IMR-90 (cell line): ENCODE measurements around the gene KAT2B. TPM values are rescaled to one million over a fixed set of nuclear protein-coding genes. Genes with fewer than 3 reads are reported as not detected.

Experiments
- ATAC-seq: fragments of 200-7000 bp; cut with Tn5 transposase; 2 replicates; pipeline ENCODE4 v1.9.1; 2020; ENCODE audit warnings: low read depth, mild to moderate bottlenecking, moderate library complexity
- BruUV-seq: library from RNA; stranded (reverse); fragments of 400-500 nt; replicated peaks from 2 replicates; lab custom pipeline; 2021; lab: Mats Ljungman, UMichigan
- CTCF ChIA-PET: fragments of 300-600 bp; formaldehyde crosslinking; extraction: SDS; loops from one replicate; lab custom pipeline; 2021; ENCODE audit warnings: antibody characterized with exemption; lab: Yijun Ruan, JAX
- POLR2A ChIA-PET: fragments of 300-600 bp; sonication (Branson Sonifier 250); formaldehyde crosslinking; loops from one replicate; lab custom pipeline; 2022; ENCODE audit warnings: antibody characterized with exemption; ENCODE audit not compliant: unreplicated experiment; lab: Charles Lee
- DNase-seq: peaks from one replicate; pipeline ENCODE4 v3.0.0; 2013
- H2AFZ ChIP-seq: replicated peaks from 2 replicates; pipeline ENCODE3; 2013; ENCODE audit warnings: low read length, mild to moderate bottlenecking; ENCODE audit not compliant: poor library complexity
- H2AK5ac ChIP-seq: 2 replicates; pipeline ENCODE4 v1.6.1; 2013; ENCODE audit warnings: low read depth, low read length, inconsistent platforms
- H2AK9ac ChIP-seq: replicated peaks from 2 replicates; pipeline ENCODE3; 2013; ENCODE audit warnings: mild to moderate bottlenecking, low read depth, low read length, moderate library complexity; ENCODE audit not compliant: poor library complexity
- H2BK120ac ChIP-seq: 2 replicates; pipeline ENCODE4 v1.6.1; 2013; ENCODE audit warnings: low read depth, low read length, inconsistent platforms
- H2BK15ac ChIP-seq: 3 replicates; pipeline ENCODE4 v1.6.1; 2013; ENCODE audit warnings: low read depth, low read length, inconsistent platforms
- H2BK20ac ChIP-seq: 2 replicates; pipeline ENCODE4 v1.6.1; 2013; ENCODE audit warnings: low read depth, mild to moderate bottlenecking, inconsistent platforms, low read length, moderate library complexity
- H2BK5ac ChIP-seq: 2 replicates; pipeline ENCODE4 v1.6.1; 2013; ENCODE audit warnings: mild to moderate bottlenecking, low read depth, low read length, inconsistent platforms; ENCODE audit not compliant: poor library complexity, severe bottlenecking
- H3K14ac ChIP-seq: replicated peaks from 2 replicates; pipeline ENCODE4 v1.6.1; 2013; ENCODE audit warnings: low read depth, low read length, inconsistent platforms
- H3K18ac ChIP-seq: 2 replicates; pipeline ENCODE4 v1.6.1; 2013; ENCODE audit warnings: low read depth, low read length, control low read depth
- H3K23ac ChIP-seq: 2 replicates; pipeline ENCODE4 v1.6.1; 2013; ENCODE audit warnings: low read depth, low read length, inconsistent platforms
- H3K27ac ChIP-seq: 2 replicates; pipeline ENCODE4 v1.5.1; 2013; ENCODE audit warnings: mild to moderate bottlenecking, control low read depth, low read length; ENCODE audit not compliant: insufficient read depth
- H3K27me3 ChIP-seq: 2 replicates; pipeline ENCODE4 v1.6.1; 2013; ENCODE audit warnings: low read length; ENCODE audit not compliant: control insufficient read depth, insufficient read depth
- H3K36me3 ChIP-seq: 2 replicates; pipeline ENCODE4 v1.6.1; 2013; ENCODE audit warnings: low read length, mixed read lengths; ENCODE audit not compliant: control insufficient read depth, insufficient read depth
- H3K4ac ChIP-seq: 2 replicates; pipeline ENCODE4 v1.6.1; 2013; ENCODE audit warnings: low read depth, low read length, inconsistent platforms
- H3K4me1 ChIP-seq: 2 replicates; pipeline ENCODE4 v1.6.1; 2013; ENCODE audit warnings: low read length, mixed read lengths; ENCODE audit not compliant: control insufficient read depth, insufficient read depth
- H3K4me2 ChIP-seq: 2 replicates; pipeline ENCODE4 v1.6.1; 2013; ENCODE audit warnings: low read depth, mild to moderate bottlenecking, control low read depth, low read length, moderate library complexity
- H3K4me3 ChIP-seq: 2 replicates; pipeline ENCODE4 v1.5.1; 2013; ENCODE audit warnings: low read depth, mild to moderate bottlenecking, control low read depth, low read length, moderate library complexity; ENCODE audit not compliant: insufficient read depth
- H3K56ac ChIP-seq: 2 replicates; pipeline ENCODE4 v1.6.1; 2013; ENCODE audit warnings: low read length, inconsistent platforms; ENCODE audit not compliant: insufficient read depth; ENCODE audit errors: extremely low read depth
- H3K79me1 ChIP-seq, 2 experiments: 2 replicates each; pipeline ENCODE4 v1.6.1; 2013; ENCODE audit warnings: low read length in 2 of 2, inconsistent platforms in 1 of 2, low read depth in 1 of 2
- H3K9ac ChIP-seq: 2 replicates; pipeline ENCODE4 v1.6.1; 2013; ENCODE audit warnings: low read depth, low read length, control low read depth
- H3K9me1 ChIP-seq: 2 replicates; pipeline ENCODE4 v1.6.1; 2013; ENCODE audit warnings: low read length, inconsistent platforms; ENCODE audit not compliant: insufficient read depth
- H3K9me3 ChIP-seq: 2 replicates; pipeline ENCODE4 v1.6.1; 2013; ENCODE audit warnings: low read length; ENCODE audit not compliant: control insufficient read depth, insufficient read depth
- H4K20me1 ChIP-seq: 2 replicates; pipeline ENCODE4 v1.6.1; 2013; ENCODE audit warnings: low read length, inconsistent platforms; ENCODE audit not compliant: insufficient read depth
- H4K5ac ChIP-seq: 2 replicates; pipeline ENCODE4 v1.6.1; 2013; ENCODE audit warnings: mild to moderate bottlenecking, low read depth, low read length, control low read depth
- H4K8ac ChIP-seq, 2 experiments: 2 replicates each; pipeline ENCODE4 v1.6.1; 2013; ENCODE audit warnings: low read depth in 2 of 2, low read length in 2 of 2, control low read depth in 1 of 2, inconsistent platforms in 1 of 2
- H4K91ac ChIP-seq: 2 replicates; pipeline ENCODE4 v1.6.1; 2013; ENCODE audit warnings: low read depth, low read length, inconsistent platforms; ENCODE audit not compliant: insufficient read depth
- BHLHE40 ChIP-seq: fragments of 150-350 bp; IDR thresholded peaks from 2 replicates; pipeline ENCODE4 v1.6.1; 2016; ENCODE audit warnings: mild to moderate bottlenecking, low read depth, low read length
- CEBPB ChIP-seq: IDR thresholded peaks from 2 replicates; pipeline ENCODE4 v1.6.1; 2012; ENCODE audit warnings: low read depth, low read length, improper control_type of control experiment
- CHD1 ChIP-seq: IDR thresholded peaks from 2 replicates; pipeline ENCODE4 v1.6.1; 2012; ENCODE audit warnings: low read depth, low read length, improper control_type of control experiment
- ELK1 ChIP-seq: fragments of 150-350 bp; IDR thresholded peaks from 2 replicates; pipeline ENCODE4 v1.6.1; 2016; ENCODE audit warnings: low read depth, mild to moderate bottlenecking, low read length, moderate library complexity, borderline replicate concordance
- FOS ChIP-seq: fragments of 150-350 bp; IDR thresholded peaks from 2 replicates; pipeline ENCODE4 v1.6.1; 2016; ENCODE audit warnings: low read depth, low read length
- MAFK ChIP-seq: IDR thresholded peaks from 2 replicates; pipeline ENCODE4 v1.6.1; 2012; ENCODE audit warnings: low read depth, low read length, improper control_type of control experiment
- MAZ ChIP-seq: IDR thresholded peaks from 2 replicates; pipeline ENCODE4 v1.6.1; 2012; ENCODE audit warnings: low read depth, mild to moderate bottlenecking, low read length, improper control_type of control experiment, moderate library complexity, borderline replicate concordance
- MXI1 ChIP-seq: IDR thresholded peaks from 2 replicates; pipeline ENCODE4 v1.6.1; 2012; ENCODE audit warnings: low read depth, mild to moderate bottlenecking, low read length, moderate library complexity, borderline replicate concordance
- NFE2L2 ChIP-seq: fragments of 150-350 bp; IDR thresholded peaks from 2 replicates; pipeline ENCODE4 v1.6.1; 2016; ENCODE audit warnings: low read depth, mild to moderate bottlenecking, low read length
- POLR2A ChIP-seq: IDR thresholded peaks from 2 replicates; pipeline ENCODE4 v1.6.1; 2012; ENCODE audit warnings: mild to moderate bottlenecking, low read depth, low read length
- RAD21 ChIP-seq: IDR thresholded peaks from 2 replicates; pipeline ENCODE4 v1.6.1; 2012; ENCODE audit warnings: low read length, improper control_type of control experiment
- RCOR1 ChIP-seq: IDR thresholded peaks from 2 replicates; pipeline ENCODE4 v1.6.1; 2012; ENCODE audit warnings: mild to moderate bottlenecking, low read length, improper control_type of control experiment; ENCODE audit not compliant: insufficient replicate concordance
- RFX5 ChIP-seq: IDR thresholded peaks from 2 replicates; pipeline ENCODE4 v1.8.0; 2012; ENCODE audit warnings: low read depth, mild to moderate bottlenecking, low read length, moderate library complexity
- SMC3 ChIP-seq: fragments of 150-350 bp; IDR thresholded peaks from 2 replicates; pipeline ENCODE4 v1.6.1; 2016; ENCODE audit warnings: low read depth, mild to moderate bottlenecking, antibody characterized with exemption, low read length, moderate library complexity
- WGBS, 2 experiments: methylation state at CpG; one replicate each; pipeline versions ENCODE4 v1.1.5 to v1.1.7; 2013; ENCODE audit warnings: missing lambda C conversion rate in 2 of 2; ENCODE audit not compliant: insufficient read length in 1 of 2; ENCODE audit errors: extremely low coverage in 2 of 2; 5-methylcytosine and 5-hydroxymethylcytosine counted together
- dilution Hi-C: fragments of 300-500 bp; cut with HindIII; formaldehyde crosslinking; loops from one replicate; pipeline ENCODE4 v1.14.3; 2018; ENCODE audit warnings: low sequenced_read_pairs; ENCODE audit not compliant: unreplicated experiment
- in situ Hi-C: fragments of 300-500 bp; cut with MboI; formaldehyde crosslinking; loops from 3 replicates; pipeline ENCODE4 v1.14.3; 2019; ENCODE audit warnings: low sequenced_read_pairs, inconsistent platforms, mixed read lengths
- intact Hi-C: fragments of 100-400 bp; cut with micrococcal nuclease; formaldehyde crosslinking; loops from 2 replicates; pipeline ENCODE4 v1.10.0; 2022
- polyA plus RNA-seq, 3 experiments: library from polyadenylated mRNA; depleted of rRNA; stranded (reverse); fragments of >200 nt; gene quantifications; 2 replicates each; pipeline ENCODE4 v1.2.3, GENCODE V29; 2012; ENCODE audit warnings: low replicate concordance in 1 of 3
- total RNA-seq: library from RNA; depleted of rRNA; stranded (reverse); fragments of >200 nt; gene quantifications from 2 replicates; pipeline ENCODE4 v1.2.3, GENCODE V29; 2012
- TF ChIP-seq, protein P1 (sequence below): fragments of 150-350 bp; IDR thresholded peaks from 2 replicates; pipeline ENCODE4 v1.6.1; 2017; ENCODE audit warnings: mild to moderate bottlenecking, antibody characterized with exemption, low read length, low read depth
- TF ChIP-seq, protein P2 (sequence below): conservative IDR thresholded peaks from 2 replicates; pipeline ENCODE4 v1.5.1; 2012; ENCODE audit warnings: mild to moderate bottlenecking, low read depth, low read length, improper control_type of control experiment

Gene KAT2B
- total and polyA plus RNA-seq, 2 of the 4 experiments (the other 2 are of a cell fraction), result 2.0 to 2.2 TPM

GRCh38 chr3:20047341-20047779 lies 7.1 kb downstream of the KAT2B start:
- H3K4me1 ChIP-seq, result no peaks in the 10 kb centered on the region; the same call in 1 of the 2 replicates
- no peak overlapping the region for H2BK15ac ChIP-seq
- dilution Hi-C loops (no loop called here), in situ Hi-C loops (no loop called here), intact Hi-C loops (no loop called here)
- no peak overlapping the region for H3K14ac ChIP-seq
- no peak overlapping the region for H3K9ac ChIP-seq
- TF ChIP-seq, protein P1, sequence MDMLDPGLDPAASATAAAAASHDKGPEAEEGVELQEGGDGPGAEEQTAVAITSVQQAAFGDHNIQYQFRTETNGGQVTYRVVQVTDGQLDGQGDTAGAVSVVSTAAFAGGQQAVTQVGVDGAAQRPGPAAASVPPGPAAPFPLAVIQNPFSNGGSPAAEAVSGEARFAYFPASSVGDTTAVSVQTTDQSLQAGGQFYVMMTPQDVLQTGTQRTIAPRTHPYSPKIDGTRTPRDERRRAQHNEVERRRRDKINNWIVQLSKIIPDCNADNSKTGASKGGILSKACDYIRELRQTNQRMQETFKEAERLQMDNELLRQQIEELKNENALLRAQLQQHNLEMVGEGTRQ, result no peak
- TF ChIP-seq MAFK, result no peak
- TF ChIP-seq, protein P2, sequence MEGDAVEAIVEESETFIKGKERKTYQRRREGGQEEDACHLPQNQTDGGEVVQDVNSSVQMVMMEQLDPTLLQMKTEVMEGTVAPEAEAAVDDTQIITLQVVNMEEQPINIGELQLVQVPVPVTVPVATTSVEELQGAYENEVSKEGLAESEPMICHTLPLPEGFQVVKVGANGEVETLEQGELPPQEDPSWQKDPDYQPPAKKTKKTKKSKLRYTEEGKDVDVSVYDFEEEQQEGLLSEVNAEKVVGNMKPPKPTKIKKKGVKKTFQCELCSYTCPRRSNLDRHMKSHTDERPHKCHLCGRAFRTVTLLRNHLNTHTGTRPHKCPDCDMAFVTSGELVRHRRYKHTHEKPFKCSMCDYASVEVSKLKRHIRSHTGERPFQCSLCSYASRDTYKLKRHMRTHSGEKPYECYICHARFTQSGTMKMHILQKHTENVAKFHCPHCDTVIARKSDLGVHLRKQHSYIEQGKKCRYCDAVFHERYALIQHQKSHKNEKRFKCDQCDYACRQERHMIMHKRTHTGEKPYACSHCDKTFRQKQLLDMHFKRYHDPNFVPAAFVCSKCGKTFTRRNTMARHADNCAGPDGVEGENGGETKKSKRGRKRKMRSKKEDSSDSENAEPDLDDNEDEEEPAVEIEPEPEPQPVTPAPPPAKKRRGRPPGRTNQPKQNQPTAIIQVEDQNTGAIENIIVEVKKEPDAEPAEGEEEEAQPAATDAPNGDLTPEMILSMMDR, result no peak
- TF ChIP-seq POLR2A, result no peak
- no peak for TF ChIP-seq NFE2L2
- no peak for TF ChIP-seq BHLHE40
- TF ChIP-seq RAD21, result no peak
- TF ChIP-seq ELK1, result no peak
- no peak for TF ChIP-seq CEBPB
- TF ChIP-seq RCOR1, result no peak
- no peak for TF ChIP-seq FOS
- TF ChIP-seq SMC3, result no peak
- TF ChIP-seq MXI1, result no peak
- no peak for TF ChIP-seq CHD1
- no peak for TF ChIP-seq MAZ
- TF ChIP-seq RFX5, result no peak
- no peak overlapping the region for H3K4me2 ChIP-seq
- DNase-seq, result no peak
- no peak overlapping the region for H2AK9ac ChIP-seq
- POLR2A ChIA-PET, result no interaction called here
- CTCF ChIA-PET, result no interaction called here
- no peak for ATAC-seq
- no peak overlapping the region for H2AFZ ChIP-seq
- no peaks in the 10 kb centered on the region for H3K9me1 ChIP-seq
- H3K4ac ChIP-seq, result no peak overlapping the region
- H2BK5ac ChIP-seq, result no peak overlapping the region
- H3K56ac ChIP-seq, result no peak overlapping the region
- H4K5ac ChIP-seq, result no peak overlapping the region
- H3K18ac ChIP-seq, result no peak overlapping the region
- no peak overlapping the region for H3K27ac ChIP-seq
- H3K79me1 ChIP-seq, result no peaks in the 10 kb centered on the region; a peak in 2 of 4 replicates
- H4K91ac ChIP-seq, result no peak overlapping the region
- H3K36me3 ChIP-seq, result no peaks in the 10 kb centered on the region
- no peaks in the 10 kb centered on the region for H4K20me1 ChIP-seq
- H2AK5ac ChIP-seq, result no peak overlapping the region
- H3K4me3 ChIP-seq, result no peak overlapping the region
- H3K9me3 ChIP-seq, result no peaks in the 10 kb centered on the region
- H2BK120ac ChIP-seq, result no peak overlapping the region
- no TSS peak for BruUV-seq
- no CpG with 5 or more reads among the region's 7 CpGs for WGBS, 2 experiments
- no peaks in the 10 kb centered on the region for H3K27me3 ChIP-seq
- no peak overlapping the region for H2BK20ac ChIP-seq
- no peak overlapping the region for H3K23ac ChIP-seq
- no peak overlapping the region for H4K8ac ChIP-seq
